Naive thymus-derived CD8-positive, alpha-beta T cell (primary cell): ENCODE measurements around the gene TSHZ1. TPM values are rescaled to one million over a fixed set of nuclear protein-coding genes. Genes with fewer than 3 reads are reported as not detected.
A peak's percentile ranks its signal among the peaks of the same experiment; 100 is the strongest.
"Not testable (repeated sequence)": the region's sequence is repeated elsewhere in the genome, so short reads cannot be mapped to it uniquely, and the experiment has no call there.

Experiments
- ATAC-seq, 2 donors: fragments of 150-1000 bp; cut with Tn5 transposase in 1 of 2; sonication (Bioruptor Pico), chemical (Tn5 transposase) in 1 of 2; 1 replicate in 1 of 2; 2 replicates in 1 of 2; pipeline ENCODE4 v1.10.0; 2021; ENCODE audit warnings: mild to moderate bottlenecking in 2 of 2, moderate library complexity in 2 of 2
- POLR2A ChIA-PET: fragments of 350-600 bp; sonication (Branson Sonifier 250); formaldehyde crosslinking; loops from one replicate; lab custom pipeline; 2021; ENCODE audit warnings: antibody characterized with exemption; lab: Charles Lee
- DNase-seq, 10 donors: peaks; one replicate each; pipeline versions ENCODE4 v3.0.0 to v3.0.0-alpha.2; 2020 to 2022
- H3K27ac Mint-ChIP-seq, 10 donors: one replicate each; pipeline ENCODE4 v1.8.0; 2020 to 2022; ENCODE audit warnings: mild to moderate bottlenecking in 10 of 10, mixed read lengths in 10 of 10, moderate library complexity in 4 of 10, inconsistent platforms in 1 of 10
- H3K27me3 Mint-ChIP-seq, 5 donors: one replicate each; pipeline ENCODE4 v1.8.0; 2021 to 2022; ENCODE audit warnings: mixed read lengths in 5 of 5
- H3K36me3 Mint-ChIP-seq, 3 donors: one replicate each; pipeline ENCODE4 v1.8.0; 2020 to 2022; ENCODE audit warnings: mixed read lengths in 3 of 3, mild to moderate bottlenecking in 2 of 3, inconsistent platforms in 1 of 3
- H3K4me1 Mint-ChIP-seq, 4 donors: one replicate each; pipeline ENCODE4 v1.8.0; 2021 to 2022; ENCODE audit warnings: mixed read lengths in 4 of 4
- H3K4me3 Mint-ChIP-seq, 10 donors: one replicate each; pipeline ENCODE4 v1.8.0; 2020 to 2022; ENCODE audit warnings: mild to moderate bottlenecking in 10 of 10, mixed read lengths in 10 of 10, moderate library complexity in 6 of 10, inconsistent platforms in 1 of 10
- H3K9me3 Mint-ChIP-seq, 9 donors: one replicate each; pipeline ENCODE4 v1.8.0; 2020 to 2022; ENCODE audit warnings: mixed read lengths in 9 of 9, mild to moderate bottlenecking in 3 of 9, inconsistent platforms in 1 of 9, moderate library complexity in 1 of 9
- polyA plus RNA-seq, 3 donors: library from polyadenylated mRNA; unstranded; fragments of 300-500 nt; fragmentation: Illumina TruSeq; gene quantifications; one replicate each; pipeline ENCODE4 v1.2.3, GENCODE V29; 2021
- total RNA-seq, 8 experiments: library from RNA in 2 of 8; stranded (reverse) in 2 of 8; gene quantifications; one replicate each; pipeline ENCODE4 v1.2.3 and lab custom pipeline; 2021 to 2026

Gene TSHZ1
- total and polyA plus RNA-seq, 5 experiments from 2014 or later = 2.8 to 33.6 (median 7.1) TPM

DNA sequence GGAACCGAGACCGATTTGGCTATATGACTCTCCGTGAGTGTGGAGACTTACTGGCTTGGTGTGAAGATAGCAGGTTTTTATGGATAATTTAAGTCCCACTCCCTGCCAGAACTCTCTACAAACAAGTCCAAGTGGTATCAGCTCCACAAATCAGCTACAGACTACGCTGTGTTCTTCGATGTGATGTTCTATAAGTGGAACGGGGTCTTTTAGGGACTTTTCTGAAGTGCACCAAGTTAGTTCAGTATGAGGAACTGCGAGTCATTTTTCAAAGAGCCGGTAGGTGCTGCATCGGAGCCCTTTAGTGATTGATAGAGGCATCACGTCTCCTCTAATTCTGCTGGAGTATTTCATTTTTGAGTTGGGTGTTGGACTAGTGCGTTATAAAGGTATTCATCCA, 107.1 kb downstream of the TSHZ1 start:
- Mint-ChIP-seq H3K4me3 (no peak overlapping the region), H3K27me3 (peaks cover 0 to 9% (median 5%) of the 10 kb centered on the region in 5 donors), H3K27ac (no peak overlapping the region), H3K36me3 (no peaks in the 10 kb centered on the region), H3K9me3 (no peaks in the 10 kb centered on the region), H3K4me1 (no peaks in the 10 kb centered on the region)
- DNase-seq (no peak), ATAC-seq (no peak)
- POLR2A ChIA-PET = no interaction called here

DNA sequence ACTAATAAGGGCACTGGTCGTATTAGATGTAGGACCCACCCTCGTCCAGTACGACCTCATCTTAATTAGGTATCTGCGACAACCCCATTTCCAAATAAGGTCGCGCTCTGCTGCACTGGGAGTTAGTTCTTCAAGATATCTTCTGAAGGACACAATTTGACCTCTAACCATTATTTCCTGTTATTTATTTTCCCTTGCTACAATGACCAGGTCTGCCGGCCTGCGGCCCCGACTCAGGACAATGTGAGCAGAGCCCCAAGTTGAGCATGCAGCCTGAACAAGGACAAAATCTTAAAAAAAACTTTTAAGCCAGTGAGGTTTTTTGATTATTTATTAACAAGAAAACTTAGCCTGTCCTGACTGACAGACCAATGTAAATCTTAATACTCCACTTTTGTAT, 109.3 kb downstream of the TSHZ1 start:
- Mint-ChIP-seq H3K27me3 (peaks cover 0 to 9% (median 1%) of the 10 kb centered on the region in 5 donors), H3K4me3 (no peak overlapping the region), H3K27ac (no peak overlapping the region), H3K9me3 (peaks cover 0 to under 1% (median 0%) of the 10 kb centered on the region in 9 donors), H3K36me3 (no peaks in the 10 kb centered on the region), H3K4me1 (no peaks in the 10 kb centered on the region)
- POLR2A ChIA-PET = no interaction called here
- DNase-seq = no peak
- no peak for ATAC-seq

DNA sequence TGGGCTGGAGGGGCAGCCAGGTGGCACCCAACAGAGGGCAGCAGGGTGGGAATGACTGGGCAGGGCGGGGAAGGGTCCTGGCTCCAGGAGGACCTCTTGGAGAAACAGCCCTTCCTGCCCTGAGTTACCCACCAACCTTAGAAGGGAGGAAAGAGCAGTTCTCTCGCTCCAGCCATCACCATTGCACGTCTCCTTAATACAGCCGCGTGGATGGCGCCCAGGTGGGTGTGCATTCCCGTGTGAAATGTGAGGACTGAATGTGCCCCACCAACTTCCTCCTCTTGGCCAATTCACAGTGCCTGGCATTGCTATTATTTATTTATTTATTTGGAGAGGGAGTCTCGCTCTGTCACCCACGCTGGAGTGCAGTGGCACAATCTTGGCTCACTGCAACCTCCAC, 109.9 kb downstream of the TSHZ1 start:
- Mint-ChIP-seq H3K27ac (no peak overlapping the region), H3K36me3 (peaks cover 0 to 5% (median 2%) of the 10 kb centered on the region in 3 donors), H3K4me3 (no peak overlapping the region), H3K27me3 (peaks cover 0 to 9% (median 1%) of the 10 kb centered on the region in 5 donors), H3K9me3 (peaks cover 0 to 6% (median 5%) of the 10 kb centered on the region in 9 donors), H3K4me1 (no peaks in the 10 kb centered on the region)
- DNase-seq (no peak), ATAC-seq (no peak)
- POLR2A ChIA-PET = no interaction called here

DNA sequence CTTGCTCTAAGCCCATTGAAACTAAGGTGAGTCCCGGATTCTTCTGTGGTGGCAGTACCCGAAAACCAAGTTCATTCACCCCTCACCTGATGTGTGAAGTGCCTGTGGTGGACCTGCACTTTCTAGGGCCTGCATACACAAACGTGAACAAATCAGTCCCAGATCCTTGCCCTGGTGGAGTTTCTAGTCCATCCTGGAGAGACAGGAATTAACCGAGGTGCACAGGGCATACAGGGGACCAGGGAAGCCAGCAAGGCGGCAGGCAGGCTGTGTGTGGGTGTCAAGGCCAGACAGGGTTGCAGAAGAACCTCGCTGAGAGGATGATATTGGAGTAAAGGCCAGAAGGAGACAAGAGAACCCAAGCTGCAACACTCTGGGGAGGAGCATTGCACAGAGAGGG, 110.8 kb downstream of the TSHZ1 start:
- H3K4me1 Mint-ChIP-seq = no peaks in the 10 kb centered on the region
- no peak for DNase-seq
- POLR2A ChIA-PET = no interaction called here
- no peak for ATAC-seq
- peaks cover 2 to 15% (median 7%) of the 10 kb centered on the region in 3 donors for H3K36me3 Mint-ChIP-seq
- H3K27me3 Mint-ChIP-seq = peaks cover 0 to 9% (median 1%) of the 10 kb centered on the region in 5 donors
- H3K27ac Mint-ChIP-seq = no peak overlapping the region
- H3K4me3 Mint-ChIP-seq = no peak overlapping the region
- H3K9me3 Mint-ChIP-seq = peaks cover under 1 to 16% (median 14%) of the 10 kb centered on the region in 9 donors

DNA sequence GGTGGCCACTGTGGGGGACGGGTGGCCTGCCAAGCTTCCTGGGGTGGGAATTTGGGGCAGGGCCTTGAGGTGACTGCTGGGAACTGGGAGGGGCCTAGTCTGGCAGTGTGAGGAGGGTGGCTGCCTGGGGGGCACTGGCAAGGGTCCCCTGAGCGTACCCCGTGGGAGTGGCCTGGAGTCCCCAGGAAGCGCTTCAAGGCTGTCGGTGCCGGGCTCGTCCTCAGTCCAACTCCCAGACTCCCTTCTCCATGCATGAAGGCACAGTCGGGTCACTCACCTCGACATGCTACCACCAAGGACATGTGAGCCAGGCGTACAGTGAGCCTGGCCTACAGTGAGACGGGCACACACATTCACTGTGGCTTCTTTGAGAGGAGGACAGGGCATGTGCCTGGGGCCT, 111.6 kb downstream of the TSHZ1 start:
- H3K4me1 Mint-ChIP-seq = no peaks in the 10 kb centered on the region
- peaks cover 0 to 9% (median 1%) of the 10 kb centered on the region in 5 donors for H3K27me3 Mint-ChIP-seq
- peaks cover 2 to 21% (median 10%) of the 10 kb centered on the region in 3 donors for H3K36me3 Mint-ChIP-seq
- peaks cover 3 to 23% (median 19%) of the 10 kb centered on the region in 9 donors for H3K9me3 Mint-ChIP-seq
- H3K27ac Mint-ChIP-seq = no peak overlapping the region
- H3K4me3 Mint-ChIP-seq = no peak overlapping the region
- ATAC-seq = no peak
- POLR2A ChIA-PET = no interaction called here
- DNase-seq = no peak

DNA sequence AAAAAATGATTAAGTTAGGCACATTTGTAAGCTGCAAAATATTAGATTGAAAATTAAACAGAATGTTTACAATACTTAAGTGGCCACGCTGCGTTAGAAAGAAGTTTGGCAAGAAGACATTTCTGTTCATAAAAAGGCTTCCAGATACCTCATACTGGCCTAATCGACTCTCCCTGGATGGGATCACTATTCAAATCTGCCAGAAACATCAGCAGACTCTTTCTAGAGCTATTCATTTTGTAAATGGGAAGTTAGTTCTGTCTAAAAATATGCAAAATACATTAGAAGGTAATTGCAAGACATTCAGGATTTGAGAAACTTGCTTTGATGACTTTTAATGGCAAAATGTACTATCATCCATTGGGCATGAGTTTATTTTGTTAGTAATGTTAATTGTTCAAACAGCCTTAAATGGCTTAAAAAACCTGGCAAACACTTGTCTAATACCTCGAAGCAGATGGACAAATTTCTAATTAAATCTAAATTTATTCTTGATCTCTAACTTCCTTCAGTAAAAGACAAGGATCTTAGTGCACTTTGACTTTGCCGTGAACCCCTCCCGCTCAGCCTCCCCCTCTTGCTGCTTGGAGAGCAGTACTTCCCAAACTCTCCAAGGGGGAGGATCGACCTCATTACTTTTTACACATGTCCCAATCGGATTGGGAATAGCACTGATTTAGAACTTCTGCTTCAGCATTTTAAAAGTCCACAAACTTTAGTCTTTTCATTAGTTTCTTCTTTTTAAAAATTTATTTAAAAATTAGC, 113.4 kb downstream of the TSHZ1 start:
- Mint-ChIP-seq H3K4me1 (no peaks in the 10 kb centered on the region), H3K27me3 (peaks cover 0 to 9% (median 1%) of the 10 kb centered on the region in 5 donors), H3K9me3 (peaks cover 3 to 31% (median 23%) of the 10 kb centered on the region in 9 donors), H3K4me3 (no peak overlapping the region), H3K27ac (no peak overlapping the region), H3K36me3 (peaks cover 2 to 31% (median 17%) of the 10 kb centered on the region in 3 donors)
- DNase-seq (no peak), ATAC-seq (no peak)
- POLR2A ChIA-PET = no interaction called here

DNA sequence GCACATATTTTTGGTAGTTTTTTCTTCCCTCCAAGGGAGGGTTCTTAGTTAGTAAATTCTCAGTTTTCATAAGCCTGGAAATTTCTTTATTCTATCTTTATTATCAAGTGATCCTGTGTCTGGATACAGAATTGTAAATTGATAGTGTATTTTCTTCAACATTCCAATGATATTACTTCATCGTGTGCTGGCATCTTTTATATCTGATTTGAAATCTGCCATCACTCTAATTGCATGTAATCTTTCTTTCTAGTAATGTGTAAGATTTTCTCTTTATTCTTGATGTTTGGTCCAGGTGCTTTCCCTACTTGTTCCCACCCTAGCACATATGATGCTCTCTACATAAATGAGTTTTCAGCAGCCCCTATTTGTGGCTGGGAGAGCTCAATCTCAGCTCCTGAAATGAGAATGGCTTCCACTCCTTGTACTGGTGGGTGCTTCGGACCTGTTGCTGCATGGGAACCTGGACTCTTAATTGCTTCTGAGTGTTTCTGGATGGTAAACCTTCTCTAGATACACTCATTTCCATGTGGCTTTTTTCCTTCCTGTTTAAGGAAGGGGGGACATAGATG, 114.2 kb downstream of the TSHZ1 start:
- no peak overlapping the region for H3K4me3 Mint-ChIP-seq
- peaks cover 0 to 9% (median 1%) of the 10 kb centered on the region in 5 donors for H3K27me3 Mint-ChIP-seq
- H3K4me1 Mint-ChIP-seq = no peaks in the 10 kb centered on the region
- ATAC-seq (no peak), DNase-seq (no peak)
- H3K9me3 Mint-ChIP-seq = peaks cover 3 to 31% (median 23%) of the 10 kb centered on the region in 9 donors
- POLR2A ChIA-PET = no interaction called here
- H3K36me3 Mint-ChIP-seq = peaks cover 2 to 31% (median 17%) of the 10 kb centered on the region in 3 donors
- no peak overlapping the region for H3K27ac Mint-ChIP-seq

DNA sequence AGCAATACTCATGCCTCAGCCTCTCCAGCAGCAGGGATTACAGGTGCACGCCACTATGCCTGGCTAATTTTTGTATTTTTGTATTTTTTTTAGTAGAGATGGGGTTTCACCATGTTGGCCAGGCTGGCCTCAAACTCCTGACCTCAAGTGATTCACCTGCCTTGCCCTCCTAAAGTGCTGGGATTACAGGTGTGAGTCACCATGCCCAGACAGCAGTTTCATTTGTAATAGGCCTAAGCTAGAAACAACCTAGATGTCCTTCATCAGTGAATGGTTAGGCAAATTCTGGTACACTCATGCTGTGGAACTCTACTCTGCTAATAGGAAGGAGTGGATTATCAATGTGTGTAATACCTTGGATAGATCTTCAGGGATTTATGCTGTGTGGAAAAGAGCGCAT, 119.2 kb downstream of the TSHZ1 start:
- H3K27me3 Mint-ChIP-seq, DNase-seq, H3K27ac Mint-ChIP-seq, H3K4me3 Mint-ChIP-seq, POLR2A ChIA-PET, ATAC-seq, H3K4me1 Mint-ChIP-seq: not testable (repeated sequence)
- Mint-ChIP-seq H3K36me3 (peaks cover 2 to 31% (median 17%) of the 10 kb centered on the region in 3 donors), H3K9me3 (peaks cover 3 to 31% (median 23%) of the 10 kb centered on the region in 9 donors)

DNA sequence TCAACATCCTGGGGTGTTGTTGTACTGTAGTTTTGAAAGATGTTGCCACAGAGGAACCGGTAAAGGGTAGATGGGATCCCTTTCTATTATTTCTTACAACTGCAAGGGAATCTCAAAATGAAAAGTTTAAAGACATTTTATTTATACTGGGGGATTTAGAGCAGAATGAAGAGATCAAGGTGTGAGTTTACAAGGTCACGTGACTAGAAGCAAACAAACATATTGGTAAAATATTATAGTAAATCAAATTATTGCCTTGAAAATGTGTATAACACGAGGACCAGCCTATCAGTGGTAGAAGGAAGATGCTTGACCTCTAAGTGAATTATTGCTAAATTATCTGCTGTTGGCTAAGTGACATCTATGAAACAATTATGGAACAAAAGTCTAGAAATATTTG, 119.7 kb downstream of the TSHZ1 start:
- H3K4me3 Mint-ChIP-seq = no peak overlapping the region
- DNase-seq = no peak
- ATAC-seq = no peak
- H3K27me3 Mint-ChIP-seq = no peaks in the 10 kb centered on the region
- POLR2A ChIA-PET = no interaction called here
- no peak overlapping the region for H3K27ac Mint-ChIP-seq
- H3K4me1 Mint-ChIP-seq = peaks cover 0 to 2% (median 0%) of the 10 kb centered on the region in 4 donors
- H3K36me3 Mint-ChIP-seq = peaks cover 2 to 28% (median 17%) of the 10 kb centered on the region in 3 donors
- peaks cover 3 to 27% (median 20%) of the 10 kb centered on the region in 9 donors for H3K9me3 Mint-ChIP-seq

DNA sequence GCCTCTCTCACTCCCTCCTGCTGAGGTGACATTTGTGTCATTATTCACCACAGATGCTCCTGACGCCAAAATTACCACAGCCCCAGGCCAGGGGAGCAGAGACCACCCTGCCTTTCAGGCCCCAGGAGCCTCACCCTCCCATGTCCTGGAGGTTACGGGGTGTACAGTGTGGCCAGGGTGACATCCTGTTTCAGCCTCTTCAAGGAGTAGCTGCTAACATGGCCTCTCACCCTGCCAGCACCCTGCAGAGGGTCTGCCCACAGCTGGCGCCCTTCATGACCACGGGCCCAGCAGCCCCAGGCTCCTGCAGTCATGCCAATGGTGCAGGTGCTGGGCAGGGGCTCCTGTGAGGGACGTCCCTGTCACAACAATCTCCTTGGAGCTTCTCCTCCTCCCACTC, 124.3 kb downstream of the TSHZ1 start:
- no peak for DNase-seq
- no peaks in the 10 kb centered on the region for H3K9me3 Mint-ChIP-seq
- POLR2A ChIA-PET = no interaction called here
- H3K27me3 Mint-ChIP-seq = no peaks in the 10 kb centered on the region
- H3K4me3 Mint-ChIP-seq = no peak overlapping the region
- H3K27ac Mint-ChIP-seq = peak overlapping the region in 1 of 10 donors; percentile 32
- H3K4me1 Mint-ChIP-seq = peaks cover 0 to 2% (median 0%) of the 10 kb centered on the region in 4 donors
- no peak for ATAC-seq
- H3K36me3 Mint-ChIP-seq = no peaks in the 10 kb centered on the region

DNA sequence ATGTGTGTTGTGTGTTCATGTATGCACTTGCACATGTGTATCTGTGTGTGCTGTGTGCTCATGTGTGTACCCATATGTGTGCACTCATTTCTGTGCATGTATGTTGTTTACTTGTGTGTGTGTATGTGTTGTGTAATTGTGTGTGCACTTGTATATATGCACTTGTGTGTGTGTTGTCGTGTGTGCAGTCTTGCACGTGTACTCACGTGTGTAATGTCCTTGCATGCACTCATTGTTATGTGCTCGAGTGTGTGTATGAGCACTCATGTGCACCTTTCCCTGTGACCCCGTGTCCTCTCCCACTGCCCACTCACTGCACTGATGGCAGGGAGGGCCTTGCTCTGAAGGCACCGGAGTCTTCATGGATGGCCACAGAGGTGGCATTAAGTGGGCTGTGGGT, 124.9 kb downstream of the TSHZ1 start:
- Mint-ChIP-seq H3K27me3 (no peaks in the 10 kb centered on the region), H3K4me1 (peaks cover 0 to 2% (median 0%) of the 10 kb centered on the region in 4 donors), H3K4me3 (no peak overlapping the region), H3K9me3 (no peaks in the 10 kb centered on the region), H3K27ac (no peak overlapping the region), H3K36me3 (no peaks in the 10 kb centered on the region)
- DNase-seq (no peak), ATAC-seq (no peak)
- POLR2A ChIA-PET = no interaction called here

DNA sequence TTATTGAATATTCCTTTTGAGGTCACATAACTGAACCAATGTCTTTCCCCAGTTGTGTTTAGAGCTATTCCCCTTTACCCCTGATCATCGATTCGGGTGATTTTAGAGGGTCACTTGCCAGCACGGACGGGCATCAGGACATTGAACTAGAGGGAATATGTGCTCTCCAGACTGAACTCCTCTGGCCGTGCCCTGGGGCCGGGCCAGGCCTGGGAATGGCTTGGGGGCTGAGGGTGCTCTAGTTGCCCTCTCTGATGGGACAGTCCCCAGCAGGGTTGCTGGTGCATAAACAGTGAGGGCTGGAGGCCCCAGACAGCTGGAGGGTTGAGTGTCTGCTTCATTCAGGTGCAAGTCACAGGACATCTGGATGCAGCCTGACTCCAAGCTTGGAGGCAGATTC, 126.2 kb downstream of the TSHZ1 start:
- Mint-ChIP-seq H3K9me3 (no peaks in the 10 kb centered on the region), H3K27ac (no peak overlapping the region), H3K36me3 (no peaks in the 10 kb centered on the region), H3K4me1 (peaks cover 0 to 2% (median 0%) of the 10 kb centered on the region in 4 donors), H3K27me3 (no peaks in the 10 kb centered on the region), H3K4me3 (no peak overlapping the region)
- POLR2A ChIA-PET = no interaction called here
- ATAC-seq (no peak), DNase-seq (no peak)

DNA sequence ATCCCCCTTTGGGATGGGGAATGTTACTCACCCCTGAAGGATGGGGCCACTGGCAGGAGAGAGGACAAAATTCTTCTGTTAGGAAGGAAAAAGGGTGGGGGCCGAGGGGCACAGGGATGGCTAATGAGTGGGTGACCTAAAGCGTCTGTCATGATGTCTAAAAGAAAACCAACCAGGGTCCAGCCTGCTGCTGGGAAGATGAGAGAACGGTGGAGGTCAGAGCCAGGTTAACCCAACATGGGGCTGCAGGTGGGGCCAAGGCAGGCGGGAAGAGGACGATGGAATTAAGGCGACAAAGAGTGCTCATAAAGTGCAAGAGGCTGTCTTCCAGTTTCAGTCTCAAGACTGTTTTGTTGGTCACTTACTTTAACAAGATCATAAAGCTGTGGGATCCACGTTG, 126.8 kb downstream of the TSHZ1 start:
- H3K4me3 Mint-ChIP-seq = no peak overlapping the region
- peak overlapping the region in 2 of 10 donors; percentile 21 to 37 for H3K27ac Mint-ChIP-seq
- DNase-seq (no peak), ATAC-seq (no peak)
- no peaks in the 10 kb centered on the region for H3K9me3 Mint-ChIP-seq
- POLR2A ChIA-PET = no interaction called here
- no peaks in the 10 kb centered on the region for H3K36me3 Mint-ChIP-seq
- peaks cover 0 to 2% (median 0%) of the 10 kb centered on the region in 4 donors for H3K4me1 Mint-ChIP-seq
- no peaks in the 10 kb centered on the region for H3K27me3 Mint-ChIP-seq
